ENCODE measurements around the gene ANK3. TPM values are rescaled to one million over a fixed set of nuclear protein-coding genes. Genes with fewer than 3 reads are reported as not detected.

Gene ANK3
- total RNA-seq, 6 experiments from 2014 or later = not detected

DNA sequence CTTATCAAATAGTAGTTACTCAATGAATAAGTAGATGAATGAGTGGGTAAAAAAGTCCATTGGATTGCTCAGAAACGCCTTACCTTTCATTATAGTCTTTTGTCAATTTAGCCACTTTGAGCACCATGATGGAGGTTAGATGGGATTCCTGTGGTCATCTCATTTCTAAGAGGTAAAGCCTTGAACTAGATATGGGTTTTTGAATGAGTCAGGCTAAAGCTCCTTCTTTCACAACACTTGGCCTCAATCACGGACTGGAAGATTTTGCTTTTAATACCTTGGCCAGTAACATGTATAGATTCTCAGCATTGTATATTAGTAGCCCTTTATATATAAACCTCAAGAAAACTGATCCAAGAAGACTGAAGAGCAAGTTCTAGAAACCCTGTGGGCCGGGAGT, 383.6 kb downstream of the ANK3 start:
- no peak overlapping the region for H3K4me3 Mint-ChIP-seq
- TF ChIP-seq, protein P1, sequence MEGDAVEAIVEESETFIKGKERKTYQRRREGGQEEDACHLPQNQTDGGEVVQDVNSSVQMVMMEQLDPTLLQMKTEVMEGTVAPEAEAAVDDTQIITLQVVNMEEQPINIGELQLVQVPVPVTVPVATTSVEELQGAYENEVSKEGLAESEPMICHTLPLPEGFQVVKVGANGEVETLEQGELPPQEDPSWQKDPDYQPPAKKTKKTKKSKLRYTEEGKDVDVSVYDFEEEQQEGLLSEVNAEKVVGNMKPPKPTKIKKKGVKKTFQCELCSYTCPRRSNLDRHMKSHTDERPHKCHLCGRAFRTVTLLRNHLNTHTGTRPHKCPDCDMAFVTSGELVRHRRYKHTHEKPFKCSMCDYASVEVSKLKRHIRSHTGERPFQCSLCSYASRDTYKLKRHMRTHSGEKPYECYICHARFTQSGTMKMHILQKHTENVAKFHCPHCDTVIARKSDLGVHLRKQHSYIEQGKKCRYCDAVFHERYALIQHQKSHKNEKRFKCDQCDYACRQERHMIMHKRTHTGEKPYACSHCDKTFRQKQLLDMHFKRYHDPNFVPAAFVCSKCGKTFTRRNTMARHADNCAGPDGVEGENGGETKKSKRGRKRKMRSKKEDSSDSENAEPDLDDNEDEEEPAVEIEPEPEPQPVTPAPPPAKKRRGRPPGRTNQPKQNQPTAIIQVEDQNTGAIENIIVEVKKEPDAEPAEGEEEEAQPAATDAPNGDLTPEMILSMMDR (IDR thresholded peaks at IDR 0.05) = no peak
- H3K27ac Mint-ChIP-seq = no peak overlapping the region
- no peaks in the 10 kb centered on the region for H3K9me3 Mint-ChIP-seq
- no peaks in the 10 kb centered on the region for H3K4me1 Mint-ChIP-seq (ENCODE audit: low read depth)
- no peak for DNase-seq
- H3K36me3 Mint-ChIP-seq (ENCODE audit: low read depth) = no peaks in the 10 kb centered on the region
- H3K27me3 Mint-ChIP-seq (ENCODE audit: insufficient read depth) = no peaks in the 10 kb centered on the region; the same call in 1 of the 2 replicates

DNA sequence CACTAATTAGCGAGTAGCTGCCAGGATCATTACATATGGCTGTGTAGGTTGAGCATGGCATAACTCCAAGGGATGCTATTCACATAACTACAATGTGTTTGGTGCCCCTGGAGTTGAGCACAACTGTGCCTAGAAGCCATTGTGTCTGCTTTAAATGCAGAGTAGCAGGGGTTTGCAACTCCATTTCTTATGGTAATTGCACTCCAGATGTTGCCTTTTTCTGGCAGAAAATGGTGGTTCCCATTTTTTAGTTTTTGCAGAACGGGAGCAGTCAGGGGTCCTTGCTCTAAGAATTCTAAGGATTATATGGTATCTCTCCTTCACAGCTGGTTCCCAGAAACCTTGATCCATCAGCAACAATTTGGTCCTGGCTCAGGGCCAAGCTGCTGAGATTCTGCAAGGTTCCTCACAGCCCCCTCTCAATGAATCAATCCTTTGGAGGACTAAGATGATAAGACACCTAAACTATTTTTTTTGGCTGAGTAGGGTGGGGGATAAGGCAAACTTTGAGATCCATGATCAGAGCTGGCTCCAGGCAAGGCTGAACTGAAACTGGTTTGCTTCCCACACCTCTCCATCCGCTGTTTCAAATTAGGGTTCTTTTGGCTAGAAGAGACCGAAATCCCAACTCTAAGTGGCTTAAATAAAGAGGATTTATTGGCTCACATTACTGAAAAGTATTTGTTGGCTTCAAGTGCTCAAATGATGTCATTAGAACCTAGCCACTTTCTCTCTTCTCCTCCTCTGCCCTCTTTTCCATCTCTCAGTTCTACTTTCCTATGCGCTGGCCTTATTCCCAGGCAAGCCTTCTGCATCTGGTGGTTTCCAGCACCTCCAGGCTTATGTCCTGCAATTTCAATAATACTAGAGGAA, 385.8 kb downstream of the ANK3 start:
- Mint-ChIP-seq H3K9me3 (no peaks in the 10 kb centered on the region), H3K4me3 (no peak overlapping the region)

DNA sequence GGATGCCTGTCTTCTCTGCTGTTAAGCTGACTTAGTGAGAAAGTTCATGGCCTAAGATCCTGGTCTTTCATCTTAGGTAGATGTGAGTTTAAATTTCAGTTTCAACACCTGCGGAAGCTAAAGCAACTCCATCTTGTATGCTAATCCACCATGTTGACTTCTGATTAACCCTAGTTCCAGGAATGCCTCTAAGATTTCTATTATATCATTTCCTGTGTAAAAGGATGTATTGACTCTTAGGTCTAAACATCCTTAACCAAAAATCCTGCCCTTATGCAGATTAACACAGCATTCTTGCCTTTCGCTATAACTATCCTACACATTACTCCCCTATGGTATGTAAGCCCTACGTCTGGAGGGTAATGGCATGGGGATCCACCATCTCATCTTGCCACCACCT, 388.9 kb downstream of the ANK3 start:
- H3K27me3 Mint-ChIP-seq (ENCODE audit: insufficient read depth) = no peaks in the 10 kb centered on the region
- no peak overlapping the region for H3K27ac Mint-ChIP-seq
- no peak for DNase-seq
- no peak overlapping the region for H3K4me3 Mint-ChIP-seq
- no peaks in the 10 kb centered on the region for H3K36me3 Mint-ChIP-seq (ENCODE audit: low read depth)
- TF ChIP-seq, protein P1 (IDR thresholded peaks at IDR 0.05) = no peak
- no peaks in the 10 kb centered on the region for H3K4me1 Mint-ChIP-seq (ENCODE audit: low read depth)
- H3K9me3 Mint-ChIP-seq = no peaks in the 10 kb centered on the region

More for the DNA sequence above, 385.8 kb downstream of the ANK3 start:
- no peak for DNase-seq
- Mint-ChIP-seq H3K4me1 (ENCODE audit: low read depth) (no peaks in the 10 kb centered on the region), H3K27ac (no peak overlapping the region), H3K27me3 (ENCODE audit: insufficient read depth) (no peaks in the 10 kb centered on the region; the same call in 1 of the 2 replicates), H3K36me3 (ENCODE audit: low read depth) (no peaks in the 10 kb centered on the region)
- TF ChIP-seq, protein P1 (IDR thresholded peaks at IDR 0.05) = no peak

DNA sequence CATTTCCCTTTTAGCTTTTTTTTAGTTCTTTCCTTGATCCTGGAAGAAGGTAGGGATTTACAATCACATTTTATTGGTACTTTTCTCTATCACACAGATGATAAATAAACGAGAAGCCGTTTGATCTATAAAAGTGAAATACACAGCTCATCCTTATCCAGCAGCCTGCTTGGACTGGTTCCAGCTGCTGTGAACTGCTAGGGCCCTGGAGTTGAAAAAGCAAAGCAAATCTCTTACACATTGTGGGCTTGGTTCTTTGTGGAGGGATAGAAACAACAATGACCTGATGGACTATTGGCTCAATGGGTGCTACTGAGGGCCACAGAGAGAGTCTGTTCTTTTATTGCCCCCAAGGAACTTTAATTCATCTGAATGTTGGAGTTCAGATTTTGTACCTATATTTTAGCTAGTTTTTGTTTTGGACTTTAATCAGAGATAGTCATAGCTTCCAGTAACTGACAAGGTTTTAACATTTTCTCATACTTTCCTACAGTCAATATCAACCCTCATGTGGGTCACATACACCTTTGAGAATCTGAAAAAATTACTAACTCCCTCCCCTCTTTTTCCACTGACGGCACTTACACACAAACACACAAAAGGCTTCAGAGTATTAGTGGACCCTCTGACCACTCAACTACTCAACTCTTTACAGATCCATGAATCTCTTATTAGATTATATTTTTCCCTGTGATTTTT, 391.7 kb downstream of the ANK3 start:
- no peaks in the 10 kb centered on the region for H3K9me3 Mint-ChIP-seq
- H3K27me3 Mint-ChIP-seq (ENCODE audit: insufficient read depth) = no peaks in the 10 kb centered on the region
- H3K4me1 Mint-ChIP-seq (ENCODE audit: low read depth) = no peaks in the 10 kb centered on the region
- TF ChIP-seq, protein P1 (IDR thresholded peaks at IDR 0.05) = no peak
- no peak for DNase-seq
- H3K27ac Mint-ChIP-seq = no peak overlapping the region
- H3K36me3 Mint-ChIP-seq (ENCODE audit: low read depth) = no peaks in the 10 kb centered on the region
- no peak overlapping the region for H3K4me3 Mint-ChIP-seq

DNA sequence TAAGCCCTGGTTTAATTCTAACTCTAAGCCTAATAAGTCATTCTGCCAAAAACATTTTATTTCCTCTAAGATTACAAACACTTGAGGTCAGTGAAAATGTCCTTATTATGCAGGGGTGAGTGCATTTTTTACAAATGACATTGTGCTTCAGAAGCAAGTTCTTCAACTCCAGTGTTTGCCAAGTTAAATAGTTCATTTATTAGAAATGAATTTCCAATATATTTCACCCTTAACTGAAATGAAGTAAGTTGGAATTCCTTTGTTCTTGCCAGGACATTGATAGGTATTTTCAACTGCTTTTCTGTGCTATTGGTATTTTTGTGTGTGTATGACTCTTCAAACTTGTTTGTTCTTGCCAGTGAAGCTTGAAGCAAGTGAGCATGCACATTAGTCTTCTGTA, 393.8 kb downstream of the ANK3 start:
- H3K27me3 Mint-ChIP-seq (ENCODE audit: insufficient read depth) = no peaks in the 10 kb centered on the region
- no peak overlapping the region for H3K27ac Mint-ChIP-seq
- no peaks in the 10 kb centered on the region for H3K9me3 Mint-ChIP-seq
- DNase-seq = no peak
- no peak overlapping the region for H3K4me3 Mint-ChIP-seq
- TF ChIP-seq, protein P1 (IDR thresholded peaks at IDR 0.05) = no peak
- no peaks in the 10 kb centered on the region for H3K4me1 Mint-ChIP-seq (ENCODE audit: low read depth)
- no peaks in the 10 kb centered on the region for H3K36me3 Mint-ChIP-seq (ENCODE audit: low read depth)
